ENCODE data around the gene SLC4A4. TPM values are rescaled to one million over a fixed set of nuclear protein-coding genes. Genes with fewer than 3 reads are reported as not detected.
A peak's percentile ranks its signal among the peaks of the same experiment; 100 is the strongest.

The SLC4A4 gene
- total RNA-seq, 6 experiments from 2014 or later, result 19.1 to 29.8 (median 25.0) TPM

DNA sequence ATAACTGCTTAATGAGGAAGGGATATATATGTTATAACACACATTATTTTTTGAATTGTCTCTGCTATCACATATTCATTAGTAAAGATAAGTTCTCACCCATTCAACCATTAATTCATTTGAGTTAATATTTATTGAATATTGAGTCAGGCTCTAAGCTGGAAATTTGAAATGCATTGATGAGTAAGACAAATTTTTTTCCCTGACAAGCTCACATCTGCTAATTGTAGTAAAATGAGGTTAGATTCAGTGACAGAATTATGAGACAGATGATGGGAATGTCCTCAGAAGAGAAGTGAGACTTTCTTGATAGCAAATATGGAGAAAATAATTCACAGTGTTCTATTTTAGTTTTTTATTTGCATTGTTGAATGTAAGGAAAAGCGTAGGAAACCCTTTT lies 194.3 kb downstream of the SLC4A4 start:
- Mint-ChIP-seq H3K4me3 (no peak overlapping the region), H3K4me1 (ENCODE audit: low read depth) (peaks cover 10% of the 10 kb centered on the region; the same call in 1 of the 2 replicates), H3K27me3 (ENCODE audit: insufficient read depth) (peaks cover 2% of the 10 kb centered on the region; the same call in 1 of the 2 replicates), H3K27ac (no peak overlapping the region), H3K36me3 (ENCODE audit: low read depth) (peaks cover 22% of the 10 kb centered on the region), H3K9me3 (no peaks in the 10 kb centered on the region)
- no peak for DNase-seq
- TF ChIP-seq CTCF (IDR thresholded peaks at IDR 0.05), result no peak

DNA sequence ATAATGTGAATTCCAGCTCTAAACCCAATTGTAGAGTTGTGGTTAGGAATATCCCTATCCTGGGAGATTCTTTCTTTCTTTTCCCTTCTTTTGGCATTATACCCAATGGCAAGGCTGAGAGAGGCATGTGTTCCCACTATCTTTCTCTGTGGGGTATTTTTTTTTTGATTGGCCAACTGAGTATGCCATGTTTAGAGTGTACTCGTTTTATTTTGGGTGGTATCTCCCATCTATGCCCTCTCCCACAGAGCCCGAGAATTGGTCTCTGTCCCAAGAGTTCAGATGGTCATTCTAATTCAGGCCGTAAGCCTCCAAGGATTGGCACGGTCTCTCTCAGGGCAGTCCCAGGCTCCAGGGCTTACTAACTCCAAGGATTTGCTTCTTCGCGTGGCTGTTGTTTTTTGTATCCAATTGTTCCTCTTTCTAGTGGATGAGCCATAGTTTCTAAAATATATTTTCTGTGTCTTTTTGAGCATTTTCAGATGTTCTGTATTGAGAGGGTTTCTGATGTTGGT lies 198.8 kb downstream of the SLC4A4 start:
- Mint-ChIP-seq H3K27me3 (ENCODE audit: insufficient read depth) (peaks cover 2% of the 10 kb centered on the region; the same call in 1 of the 2 replicates), H3K27ac (no peak overlapping the region), H3K9me3 (no peaks in the 10 kb centered on the region), H3K4me1 (ENCODE audit: low read depth) (peaks cover 29% of the 10 kb centered on the region), H3K4me3 (no peak overlapping the region), H3K36me3 (ENCODE audit: low read depth) (peaks cover 38% of the 10 kb centered on the region)
- TF ChIP-seq CTCF (IDR thresholded peaks at IDR 0.05), result no peak
- DNase-seq, result no peak

DNA sequence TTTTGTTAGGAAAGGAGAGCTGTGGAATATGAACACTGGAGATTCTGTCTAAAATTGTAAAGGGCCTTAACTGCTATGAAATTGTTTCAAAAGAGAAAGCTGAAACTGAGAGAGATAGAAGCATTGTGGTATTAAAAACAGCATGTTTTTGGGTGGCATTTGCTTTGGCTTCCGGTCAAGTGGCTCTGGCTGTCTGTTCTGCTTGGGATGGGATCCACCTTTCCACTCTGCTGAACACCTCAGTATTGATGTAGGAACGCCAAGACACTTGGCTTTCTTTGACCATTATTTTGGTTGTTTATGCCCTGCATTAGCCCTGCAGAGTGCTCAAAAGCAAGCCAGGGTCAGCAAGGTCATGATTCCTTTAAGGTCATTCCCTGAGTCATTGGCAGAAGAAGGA lies 199.7 kb downstream of the SLC4A4 start:
- DNase-seq, result no peak
- H3K4me1 Mint-ChIP-seq (ENCODE audit: low read depth), result peaks cover 24% of the 10 kb centered on the region
- H3K36me3 Mint-ChIP-seq (ENCODE audit: low read depth), result peaks cover 39% of the 10 kb centered on the region
- TF ChIP-seq CTCF (IDR thresholded peaks at IDR 0.05), result no peak
- H3K27me3 Mint-ChIP-seq (ENCODE audit: insufficient read depth), result peaks cover 2% of the 10 kb centered on the region; the same call in 1 of the 2 replicates
- no peak overlapping the region for H3K4me3 Mint-ChIP-seq
- H3K9me3 Mint-ChIP-seq, result no peaks in the 10 kb centered on the region
- no peak overlapping the region for H3K27ac Mint-ChIP-seq

DNA sequence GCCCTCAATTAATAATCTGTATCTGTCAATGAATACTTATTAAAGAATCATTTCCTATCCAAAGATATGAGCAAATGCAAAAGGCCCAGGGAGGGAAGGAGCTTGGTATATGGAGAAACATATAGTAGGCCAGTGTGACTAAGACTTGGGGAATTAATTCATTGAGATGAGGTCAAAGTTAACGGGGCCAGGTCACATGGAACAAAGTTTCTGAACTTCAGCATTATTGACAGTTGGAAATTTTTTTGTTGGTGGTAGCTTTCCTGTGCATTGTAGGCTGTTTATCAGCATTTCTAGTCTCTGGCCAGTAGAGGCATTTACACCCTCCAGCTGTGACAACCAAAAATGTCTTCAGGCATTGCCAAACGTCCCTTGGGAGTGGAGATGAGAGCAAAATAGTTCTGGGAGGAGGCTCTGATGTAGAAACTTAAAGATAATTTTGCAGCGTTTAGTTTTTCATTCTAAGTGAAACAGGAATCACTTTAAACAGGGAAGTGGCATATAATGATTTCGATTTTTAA lies 202.0 kb downstream of the SLC4A4 start:
- H3K36me3 Mint-ChIP-seq (ENCODE audit: low read depth), result peaks cover 36% of the 10 kb centered on the region

GRCh38 chr4:71541541-71541940 lies 202.7 kb downstream of the SLC4A4 start:
- H3K4me1 Mint-ChIP-seq (ENCODE audit: low read depth), result peaks cover 32% of the 10 kb centered on the region
- DNase-seq, result no peak
- no peak overlapping the region for H3K4me3 Mint-ChIP-seq
- no peak for TF ChIP-seq CTCF (IDR thresholded peaks at IDR 0.05)
- no peaks in the 10 kb centered on the region for H3K27me3 Mint-ChIP-seq (ENCODE audit: insufficient read depth)
- H3K27ac Mint-ChIP-seq, result no peak overlapping the region
- peaks cover 36% of the 10 kb centered on the region for H3K36me3 Mint-ChIP-seq (ENCODE audit: low read depth)
- H3K9me3 Mint-ChIP-seq, result no peaks in the 10 kb centered on the region

More for the DNA sequence above, 202.0 kb downstream of the SLC4A4 start:
- H3K4me1 Mint-ChIP-seq (ENCODE audit: low read depth), result peaks cover 32% of the 10 kb centered on the region
- H3K4me3 Mint-ChIP-seq, result no peak overlapping the region
- no peaks in the 10 kb centered on the region for H3K9me3 Mint-ChIP-seq
- H3K27ac Mint-ChIP-seq, result no peak overlapping the region
- peak; percentile 29; the same call in 1 of the 2 replicates for TF ChIP-seq CTCF (IDR thresholded peaks at IDR 0.05)
- DNase-seq, result no peak
- H3K27me3 Mint-ChIP-seq (ENCODE audit: insufficient read depth), result no peaks in the 10 kb centered on the region

Data from HFFc6 (cell line).